NT2/D1 (cell line): ENCODE data around the gene CCT6B.

ENCODE experiments used
- DNase-seq: peaks from one replicate; pipeline ENCODE4 v3.0.0-alpha.2; 2011; ENCODE audit warnings: low read depth, low spot score
- H3K27me3 ChIP-seq: 2 replicates; pipeline ENCODE4 v1.6.0; 2011; ENCODE audit warnings: mild to moderate bottlenecking; ENCODE audit not compliant: insufficient read length, insufficient read depth
- H3K36me3 ChIP-seq: 2 replicates; pipeline ENCODE4 v1.6.1; 2011; ENCODE audit warnings: mild to moderate bottlenecking, low read length, mixed read lengths; ENCODE audit not compliant: insufficient read depth, insufficient read length
- H3K4me1 ChIP-seq: 2 replicates; pipeline ENCODE4 v1.5.1; 2011; ENCODE audit not compliant: insufficient read depth, insufficient read length
- H3K4me3 ChIP-seq: 2 replicates; pipeline ENCODE4 v1.5.1; 2011; ENCODE audit warnings: low read depth; ENCODE audit not compliant: insufficient read length
- H3K9ac ChIP-seq: 2 replicates; pipeline ENCODE4 v1.6.0; 2011; ENCODE audit warnings: low read depth; ENCODE audit not compliant: insufficient read length
- H3K9me3 ChIP-seq: 2 replicates; pipeline ENCODE4 v1.5.1; 2011; ENCODE audit warnings: mild to moderate bottlenecking, low read length; ENCODE audit not compliant: insufficient read depth
- SUZ12 ChIP-seq: IDR thresholded peaks from 2 replicates; pipeline ENCODE4 v1.6.1; 2011; ENCODE audit not compliant: insufficient read length, insufficient read depth; ENCODE audit errors: extremely low read depth
- YY1 ChIP-seq: IDR thresholded peaks from 2 replicates; pipeline ENCODE4 v1.6.1; 2011; ENCODE audit not compliant: insufficient read length, insufficient read depth
- ZNF274 ChIP-seq: IDR thresholded peaks from 2 replicates; pipeline ENCODE4 v1.6.1; 2011; ENCODE audit warnings: mild to moderate bottlenecking, low read depth, low read length

The CCT6B gene, protein sequence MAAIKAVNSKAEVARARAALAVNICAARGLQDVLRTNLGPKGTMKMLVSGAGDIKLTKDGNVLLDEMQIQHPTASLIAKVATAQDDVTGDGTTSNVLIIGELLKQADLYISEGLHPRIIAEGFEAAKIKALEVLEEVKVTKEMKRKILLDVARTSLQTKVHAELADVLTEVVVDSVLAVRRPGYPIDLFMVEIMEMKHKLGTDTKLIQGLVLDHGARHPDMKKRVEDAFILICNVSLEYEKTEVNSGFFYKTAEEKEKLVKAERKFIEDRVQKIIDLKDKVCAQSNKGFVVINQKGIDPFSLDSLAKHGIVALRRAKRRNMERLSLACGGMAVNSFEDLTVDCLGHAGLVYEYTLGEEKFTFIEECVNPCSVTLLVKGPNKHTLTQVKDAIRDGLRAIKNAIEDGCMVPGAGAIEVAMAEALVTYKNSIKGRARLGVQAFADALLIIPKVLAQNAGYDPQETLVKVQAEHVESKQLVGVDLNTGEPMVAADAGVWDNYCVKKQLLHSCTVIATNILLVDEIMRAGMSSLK

DNA sequence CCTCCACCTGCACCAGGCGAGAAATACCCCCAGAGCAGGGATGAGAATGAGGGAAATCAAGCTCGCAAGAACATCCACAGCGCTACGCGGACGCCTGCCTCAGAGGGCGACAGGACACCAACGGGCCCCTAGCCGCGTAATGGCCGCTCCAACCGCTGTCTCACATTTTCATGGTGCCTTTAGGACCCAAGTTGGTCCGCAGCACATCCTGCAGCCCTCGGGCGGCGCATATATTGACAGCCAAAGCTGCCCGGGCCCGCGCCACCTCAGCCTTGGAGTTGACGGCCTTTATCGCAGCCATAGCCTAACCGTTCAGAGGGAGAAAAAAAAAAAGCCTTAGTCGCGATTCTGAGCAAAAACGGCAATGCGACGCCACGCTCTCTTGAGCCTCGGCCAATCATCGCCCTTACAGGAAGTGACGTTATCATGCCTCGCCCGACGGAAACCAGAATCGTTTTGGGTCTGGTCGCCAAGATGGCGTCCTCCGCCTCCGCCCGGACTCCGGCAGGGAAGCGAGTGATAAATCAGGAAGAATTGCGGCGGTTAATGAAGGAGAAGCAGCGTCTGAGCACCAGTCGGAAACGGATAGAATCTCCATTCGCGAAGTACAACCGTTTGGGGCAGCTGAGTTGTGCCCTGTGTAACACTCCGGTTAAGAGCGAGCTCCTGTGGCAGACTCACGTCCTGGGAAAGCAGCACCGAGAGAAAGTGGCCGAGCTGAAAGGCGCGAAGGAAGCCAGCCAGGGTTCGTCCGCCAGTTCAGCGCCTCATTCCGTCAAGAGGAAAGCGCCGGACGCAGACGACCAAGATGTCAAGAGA lies at the start of gene CCT6B, which contains the start of gene ZNF830:
CCT6B (minus strand) TSS at position 368 of the 819 bp plus-strand sequence; CDS start at position 301, 67 bp downstream.
ZNF830 (plus strand) TSS at position 448 of the 819 bp plus-strand sequence; CDS start at position 475, 27 bp downstream.
- peak; percentile 89 for DNase-seq
- H3K9me3 ChIP-seq = no peaks in the 10 kb centered on the region
- peaks cover 32% of the 10 kb centered on the region for H3K36me3 ChIP-seq
- H3K4me1 ChIP-seq = no peaks in the 10 kb centered on the region
- H3K4me3 ChIP-seq = peak within 1 kb of the TSS; percentile 91
- H3K27me3 ChIP-seq = peaks cover 8% of the 10 kb centered on the region
- peak; percentile 87 for TF ChIP-seq YY1
- no peak for TF ChIP-seq ZNF274
- no peak for TF ChIP-seq SUZ12
- peak within 1 kb of the TSS; percentile 100 for H3K9ac ChIP-seq

DNA sequence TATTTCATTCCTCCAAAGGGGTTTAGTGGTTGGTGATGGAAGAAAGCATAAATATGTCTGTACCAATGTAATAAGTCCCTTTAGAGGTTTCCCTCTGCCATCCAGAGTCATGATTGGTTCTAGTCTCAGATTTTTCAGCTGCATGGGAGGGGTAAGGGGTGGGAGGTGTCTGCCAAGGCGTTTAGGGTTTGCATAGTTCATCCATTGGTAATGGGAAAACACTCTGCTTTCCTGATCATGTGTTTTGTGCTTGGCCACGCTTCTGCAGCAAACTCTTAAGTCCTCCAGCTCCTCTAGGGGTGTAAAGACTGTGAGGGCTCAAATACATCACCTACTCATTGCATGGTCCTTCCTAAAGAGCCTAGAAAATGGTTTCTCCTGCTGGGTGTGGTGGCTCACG lies 48.8 kb upstream of the CCT6B start:
- TF ChIP-seq SUZ12 (no peak), YY1 (no peak), ZNF274 (no peak)
- H3K4me1 ChIP-seq = peaks cover 3% of the 10 kb centered on the region
- H3K9ac ChIP-seq = no peak overlapping the region
- no peaks in the 10 kb centered on the region for H3K27me3 ChIP-seq
- DNase-seq = no peak
- H3K4me3 ChIP-seq = no peak overlapping the region
- peaks cover 50% of the 10 kb centered on the region for H3K36me3 ChIP-seq
- no peaks in the 10 kb centered on the region for H3K9me3 ChIP-seq

DNA sequence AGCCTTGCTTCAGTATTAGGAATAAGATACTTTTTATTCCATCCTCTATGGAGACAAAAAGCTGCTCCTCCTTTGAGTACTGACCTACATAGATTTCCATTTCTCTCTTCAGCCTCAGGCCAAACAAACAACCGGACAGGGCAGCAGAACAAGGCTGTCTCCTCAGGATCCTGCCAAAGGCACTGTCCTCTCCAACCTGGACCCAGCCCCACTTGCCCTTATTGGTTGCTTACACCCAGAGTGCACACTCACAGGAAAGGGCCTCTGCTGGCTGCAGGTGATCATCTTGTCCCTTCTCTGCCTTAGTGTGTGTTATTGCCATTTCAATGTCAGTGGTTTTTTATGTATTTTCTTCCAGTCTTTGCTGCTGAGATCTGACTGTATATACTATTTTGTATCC lies 45.7 kb upstream of the CCT6B start:
- Histone ChIP-seq H3K4me1 (peaks cover 3% of the 10 kb centered on the region), H3K9me3 (no peaks in the 10 kb centered on the region), H3K4me3 (no peak overlapping the region), H3K9ac (no peak overlapping the region), H3K36me3 (peaks cover 75% of the 10 kb centered on the region), H3K27me3 (no peaks in the 10 kb centered on the region)
- no peak for DNase-seq
- no peak for TF ChIP-seq ZNF274
- no peak for TF ChIP-seq SUZ12
- TF ChIP-seq YY1 = no peak

DNA sequence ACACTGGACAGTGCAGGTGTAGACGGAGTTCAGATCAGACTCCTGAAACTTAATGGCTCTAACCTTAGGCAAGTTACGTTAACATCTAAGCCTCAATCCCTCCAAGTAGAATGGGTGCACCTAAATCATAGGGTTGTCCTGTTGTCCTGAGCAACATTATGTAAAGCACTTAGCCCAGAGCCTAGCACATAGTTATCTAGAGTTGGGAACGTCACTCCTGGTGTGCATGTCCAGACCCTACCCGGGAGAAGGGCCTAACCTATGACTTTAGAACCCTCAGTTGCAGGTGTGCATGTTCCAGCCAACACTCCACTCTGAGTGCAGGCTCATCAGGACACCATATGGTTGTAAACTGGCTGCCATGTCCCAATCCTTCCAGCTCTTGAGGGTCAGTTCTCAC lies 45.1 kb upstream of the CCT6B start:
- H3K36me3 ChIP-seq = peaks cover 75% of the 10 kb centered on the region

DNA sequence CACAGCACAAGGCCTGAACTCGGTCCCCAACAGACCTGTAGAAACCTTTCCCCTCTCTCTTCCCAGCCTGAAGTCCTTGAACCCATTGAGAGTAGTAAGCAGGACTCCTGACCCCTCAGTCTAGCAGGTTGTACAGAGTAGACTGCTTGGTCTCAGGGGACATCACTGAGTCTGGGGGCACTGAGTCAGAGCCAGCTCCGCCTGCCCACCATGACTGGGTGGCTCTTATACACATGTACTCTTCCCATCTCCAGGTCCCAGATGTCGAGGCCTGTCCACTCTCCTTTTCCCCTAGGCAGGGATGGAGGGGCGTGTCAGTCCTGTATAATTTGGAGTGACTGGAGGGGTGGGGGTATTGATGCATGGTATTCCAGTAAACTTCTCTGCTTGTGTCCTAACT lies 42.5 kb upstream of the CCT6B start:
- Histone ChIP-seq H3K4me3 (no peak overlapping the region), H3K9ac (no peak overlapping the region), H3K27me3 (no peaks in the 10 kb centered on the region), H3K36me3 (peaks cover 88% of the 10 kb centered on the region), H3K4me1 (no peaks in the 10 kb centered on the region), H3K9me3 (no peaks in the 10 kb centered on the region)
- no peak for DNase-seq
- TF ChIP-seq ZNF274 (no peak), SUZ12 (no peak), YY1 (no peak)

More for the DNA sequence above, 45.1 kb upstream of the CCT6B start:
- H3K4me3 ChIP-seq = no peak overlapping the region
- H3K9ac ChIP-seq = no peak overlapping the region
- peaks cover 2% of the 10 kb centered on the region for H3K4me1 ChIP-seq
- no peaks in the 10 kb centered on the region for H3K9me3 ChIP-seq
- no peaks in the 10 kb centered on the region for H3K27me3 ChIP-seq
- TF ChIP-seq ZNF274 (no peak), YY1 (no peak), SUZ12 (no peak)
- no peak for DNase-seq

DNA sequence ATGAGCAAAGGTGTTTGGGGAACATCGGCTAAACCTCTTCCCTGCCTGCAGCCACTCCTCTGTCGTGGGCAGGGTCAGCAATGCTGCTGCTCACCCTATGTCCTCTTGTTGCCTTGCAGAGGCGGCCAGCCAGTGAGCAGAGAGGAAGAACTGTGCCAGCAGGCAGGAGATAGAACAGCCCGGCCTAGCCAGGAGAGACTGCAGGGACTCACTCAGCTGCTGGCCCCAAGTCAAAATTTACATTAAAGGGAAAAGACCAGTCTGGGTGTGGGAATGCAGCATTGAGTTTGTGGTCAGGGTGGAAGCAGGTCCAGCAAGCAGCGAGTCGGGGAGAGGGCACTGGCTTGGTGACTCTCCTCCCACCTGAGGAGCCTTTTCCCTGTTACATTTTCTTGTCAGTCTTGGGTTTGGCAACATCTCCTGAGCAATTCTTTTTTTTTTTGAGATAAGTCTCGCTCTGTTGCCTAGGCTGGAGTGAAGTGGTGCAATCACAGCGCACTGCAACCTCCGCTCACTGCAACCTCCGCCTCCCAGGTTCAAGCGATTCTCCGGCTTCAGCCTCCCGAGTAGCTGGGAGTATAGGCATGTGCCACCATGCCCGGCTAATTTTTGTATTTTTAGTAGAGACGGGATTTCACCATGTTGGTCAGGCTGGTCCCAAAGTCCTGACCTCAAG lies 41.8 kb upstream of the CCT6B start:
- no peaks in the 10 kb centered on the region for H3K9me3 ChIP-seq
- H3K4me3 ChIP-seq = no peak overlapping the region
- H3K36me3 ChIP-seq = peaks cover 91% of the 10 kb centered on the region
- no peaks in the 10 kb centered on the region for H3K27me3 ChIP-seq
- no peak for DNase-seq
- H3K4me1 ChIP-seq = peaks cover 4% of the 10 kb centered on the region
- no peak overlapping the region for H3K9ac ChIP-seq
- no peak for TF ChIP-seq YY1
- no peak for TF ChIP-seq SUZ12
- no peak for TF ChIP-seq ZNF274
